GM18511 (cell line): ENCODE results near the gene ATF1.
"Not testable (repeated sequence)": the region's sequence is repeated elsewhere in the genome, so short reads cannot be mapped to it uniquely, and the experiment has no call there.

ENCODE experiments used
- ATAC-seq: cut with Tn5 transposase; IDR thresholded peaks from one replicate; pipeline ENCODE4 v1.9.1; 2021; ENCODE audit warnings: mild to moderate bottlenecking, moderate library complexity; ENCODE audit not compliant: unreplicated experiment

The ATF1 gene

DNA sequence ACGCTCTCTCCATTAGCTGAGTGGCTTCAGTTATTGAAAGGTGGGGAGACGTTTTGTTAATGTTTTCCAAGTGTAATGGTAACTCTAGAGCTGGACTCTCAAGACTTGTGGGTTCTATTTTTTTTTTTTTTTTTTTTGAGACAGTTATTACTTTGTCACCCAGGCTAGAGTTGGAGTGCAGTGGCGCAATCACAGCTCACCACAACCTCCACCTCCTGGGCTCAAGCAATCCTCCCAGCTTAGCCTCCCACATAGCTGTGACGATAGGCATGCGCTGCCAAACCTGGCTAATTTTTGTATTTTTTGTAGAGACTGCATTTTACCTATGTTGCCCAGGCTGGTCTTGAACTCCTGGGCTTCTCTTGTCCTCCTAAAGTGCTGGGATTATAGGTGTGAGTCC, 26.2 kb downstream of the ATF1 start:
- ATAC-seq = no peak

DNA sequence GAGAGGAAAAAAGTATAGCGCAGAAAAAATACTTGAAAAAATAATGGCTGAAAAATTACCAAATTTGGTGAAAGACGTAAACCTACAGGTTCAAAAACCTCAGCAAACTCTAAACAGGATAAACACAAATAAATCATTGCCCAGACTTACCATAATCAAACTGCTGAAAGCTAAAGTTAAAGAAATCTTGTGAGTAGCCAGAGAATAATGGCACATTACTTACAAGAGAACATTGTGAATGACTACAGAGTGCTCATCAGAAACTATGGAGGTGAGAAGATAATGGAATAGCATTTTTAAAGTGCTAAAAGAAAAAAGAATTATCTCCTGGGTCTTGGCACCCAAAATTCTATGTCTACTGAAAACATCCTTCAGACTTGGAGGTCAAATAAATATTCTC, 36.0 kb downstream of the ATF1 start:
- ATAC-seq = no peak

GRCh38 chr12:50803230-50803875, 39.5 kb downstream of the ATF1 start:
- no peak for ATAC-seq

GRCh38 chr12:50806176-50806575, 42.3 kb downstream of the ATF1 start:
- ATAC-seq = no peak

GRCh38 chr12:50809131-50809530, 45.2 kb downstream of the ATF1 start:
- ATAC-seq = not testable (repeated sequence)

- ATAC-seq = not testable (repeated sequence)
Measured at GRCh38 chr12:50814921-50815320, 51.0 kb downstream of the ATF1 start.

GRCh38 chr12:50820177-50820576, 56.3 kb downstream of the ATF1 start:
- no peak for ATAC-seq

DNA sequence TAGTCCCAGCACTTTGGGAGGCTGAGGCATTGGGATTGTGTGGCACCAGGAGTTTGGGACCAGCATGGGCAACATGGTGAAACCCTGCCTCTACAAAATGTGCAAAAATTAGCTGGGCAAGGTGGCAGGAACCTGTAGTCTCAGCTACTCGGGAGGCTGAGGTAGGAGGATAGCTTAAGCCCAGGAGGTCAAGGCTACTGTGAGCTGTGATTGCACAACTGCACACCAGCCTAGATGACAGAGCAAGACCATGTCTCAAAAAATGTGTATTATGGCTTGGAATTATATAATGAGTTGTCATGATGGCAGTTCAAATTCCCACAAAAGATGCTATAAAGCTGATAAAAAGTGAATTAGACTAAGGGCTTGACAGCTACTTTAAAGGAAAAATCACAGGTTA, 58.2 kb downstream of the ATF1 start:
- no peak for ATAC-seq

DNA sequence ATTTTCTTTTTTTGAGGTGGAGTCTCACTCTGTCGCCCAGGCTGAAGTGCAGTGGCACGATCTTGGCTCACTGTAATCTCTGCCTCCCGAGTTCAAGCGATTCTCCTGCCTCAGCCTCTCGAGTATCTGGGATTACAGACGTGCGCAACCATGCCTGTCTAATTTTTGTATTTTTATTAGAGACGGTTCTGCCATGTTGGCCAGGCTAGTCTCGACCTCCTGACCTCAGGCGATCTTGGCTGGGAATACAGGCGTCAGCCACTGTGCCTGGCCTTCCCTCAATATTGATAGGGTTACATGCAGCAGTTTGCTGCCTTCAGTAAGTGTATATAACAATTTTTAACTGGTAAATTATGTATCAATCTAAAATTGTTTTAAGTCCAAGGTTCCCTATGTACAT, 59.8 kb downstream of the ATF1 start:
- not testable (repeated sequence) for ATAC-seq

DNA sequence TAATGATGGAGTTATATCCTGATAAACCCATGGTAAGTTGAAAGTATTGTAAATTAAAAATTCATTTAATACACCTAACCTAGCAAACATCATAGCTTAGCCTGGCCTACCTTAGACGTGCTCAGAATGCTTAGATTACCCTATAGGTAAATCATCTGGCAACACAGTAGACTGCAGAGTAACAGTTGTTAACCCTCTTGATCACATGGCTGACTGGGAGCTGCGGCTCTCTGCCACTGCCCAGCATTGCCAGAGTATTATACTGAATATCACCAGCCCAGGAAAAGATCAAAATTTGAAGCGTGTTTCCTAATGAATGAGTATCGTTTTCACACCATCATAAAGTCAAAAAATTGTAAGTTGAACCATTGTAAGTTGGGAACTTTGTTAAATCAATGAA, 61.0 kb downstream of the ATF1 start:
- no peak for ATAC-seq

- ATAC-seq = no peak
Measured at GRCh38 chr12:50825372-50825838, 61.5 kb downstream of the ATF1 start.

- no peak for ATAC-seq
Measured at GRCh38 chr12:50828121-50828520, 64.2 kb downstream of the ATF1 start.

GRCh38 chr12:50828886-50829285, 65.0 kb downstream of the ATF1 start:
- no peak for ATAC-seq

DNA sequence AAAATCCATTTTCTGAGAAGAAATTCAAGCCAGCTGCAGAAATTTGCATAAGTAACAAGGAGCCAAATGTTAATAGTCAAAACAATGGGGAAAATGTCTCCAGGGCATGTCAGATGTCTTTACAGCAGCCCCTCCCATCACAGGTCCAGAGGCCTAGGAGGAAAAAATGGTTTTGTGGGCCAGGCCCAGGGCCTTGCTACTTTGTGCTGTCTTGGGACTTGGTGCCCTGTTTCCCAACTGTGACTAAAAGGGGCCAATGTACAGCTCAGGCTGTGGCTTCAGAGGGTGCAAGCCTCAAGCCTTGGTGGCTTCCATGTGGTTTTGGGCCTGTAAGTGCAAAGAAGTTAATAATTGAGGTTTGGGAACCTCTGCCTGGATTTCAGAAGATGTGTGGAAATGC, 69.9 kb downstream of the ATF1 start:
- not testable (repeated sequence) for ATAC-seq

- ATAC-seq = no peak
Measured at GRCh38 chr12:50839042-50839441, 75.1 kb downstream of the ATF1 start.

DNA sequence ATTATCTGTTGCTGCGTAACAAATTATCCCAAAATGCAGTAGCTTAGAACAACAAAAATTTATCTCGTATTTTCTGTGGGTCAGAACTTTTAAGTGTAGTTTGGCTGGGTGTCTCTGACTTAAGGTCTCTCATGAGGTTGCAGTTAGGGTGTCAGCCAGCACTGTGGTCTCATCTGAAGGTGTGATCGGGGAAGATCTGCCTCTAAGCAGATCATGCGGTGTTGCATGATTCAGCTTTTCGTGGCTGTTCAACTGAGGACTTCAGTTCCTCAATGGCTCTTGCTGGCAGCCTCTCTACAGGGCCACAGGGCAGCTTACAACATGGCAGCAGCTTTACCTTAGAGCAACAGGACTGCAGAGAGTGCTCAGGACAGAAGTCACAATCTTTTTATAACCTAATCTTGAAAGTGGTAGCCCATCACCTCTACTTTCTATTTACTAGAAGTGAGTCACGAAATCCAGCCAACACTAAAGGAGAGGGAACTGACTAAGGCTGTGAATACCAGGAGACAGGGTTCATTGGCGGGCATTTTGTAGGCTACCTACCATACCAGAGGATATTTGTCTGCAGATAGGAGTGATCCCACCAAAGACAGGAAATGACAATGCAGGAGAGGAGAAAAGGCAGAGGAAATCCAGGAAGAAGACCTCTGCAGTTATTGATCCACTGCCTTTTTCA, 77.0 kb downstream of the ATF1 start:
- no peak for ATAC-seq

DNA sequence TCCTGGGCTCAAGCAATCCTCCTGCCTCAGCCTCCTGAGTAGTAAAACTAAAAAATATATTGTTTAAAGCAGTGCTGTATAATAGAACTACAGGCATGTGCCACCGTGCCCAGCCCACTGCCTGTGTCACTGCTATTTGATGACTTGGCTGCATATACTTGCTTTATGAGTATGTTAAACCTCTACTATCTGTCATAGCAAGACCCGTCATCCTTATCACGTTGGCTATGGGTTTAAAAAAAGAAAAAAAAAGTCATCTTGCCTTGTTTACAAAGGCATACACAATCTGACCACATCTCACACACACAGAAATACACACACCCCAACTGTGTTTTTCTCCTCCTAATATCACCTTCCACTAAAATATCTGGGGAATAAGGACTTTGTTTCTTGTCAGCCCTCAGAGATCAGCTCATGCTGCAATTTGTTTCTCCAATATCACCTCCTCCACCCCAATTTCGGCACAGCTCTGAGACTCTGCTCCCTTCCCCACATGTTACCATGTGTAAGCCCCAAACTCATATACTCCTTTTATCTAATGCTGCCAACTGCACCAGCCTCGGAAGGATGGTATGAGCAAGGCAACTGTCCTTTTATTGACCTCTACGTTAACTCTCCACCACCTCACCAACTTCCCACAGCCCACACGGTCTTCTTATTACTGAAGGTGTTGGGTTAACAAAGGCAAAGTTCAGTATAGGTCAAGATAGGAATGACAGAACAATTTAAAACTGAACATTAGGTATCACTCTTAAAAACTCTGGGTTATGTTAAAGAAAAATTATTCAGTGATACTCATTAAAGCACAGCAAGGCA, 78.0 kb downstream of the ATF1 start:
- no peak for ATAC-seq

GRCh38 chr12:50842637-50843493, 79.0 kb downstream of the ATF1 start, which contains the start of gene TMPRSS12:
TSS of gene TMPRSS12 (plus strand) at chr12:50842926. CDS start at chr12:50842965, 39 bp downstream.
- ATAC-seq = no peak

DNA sequence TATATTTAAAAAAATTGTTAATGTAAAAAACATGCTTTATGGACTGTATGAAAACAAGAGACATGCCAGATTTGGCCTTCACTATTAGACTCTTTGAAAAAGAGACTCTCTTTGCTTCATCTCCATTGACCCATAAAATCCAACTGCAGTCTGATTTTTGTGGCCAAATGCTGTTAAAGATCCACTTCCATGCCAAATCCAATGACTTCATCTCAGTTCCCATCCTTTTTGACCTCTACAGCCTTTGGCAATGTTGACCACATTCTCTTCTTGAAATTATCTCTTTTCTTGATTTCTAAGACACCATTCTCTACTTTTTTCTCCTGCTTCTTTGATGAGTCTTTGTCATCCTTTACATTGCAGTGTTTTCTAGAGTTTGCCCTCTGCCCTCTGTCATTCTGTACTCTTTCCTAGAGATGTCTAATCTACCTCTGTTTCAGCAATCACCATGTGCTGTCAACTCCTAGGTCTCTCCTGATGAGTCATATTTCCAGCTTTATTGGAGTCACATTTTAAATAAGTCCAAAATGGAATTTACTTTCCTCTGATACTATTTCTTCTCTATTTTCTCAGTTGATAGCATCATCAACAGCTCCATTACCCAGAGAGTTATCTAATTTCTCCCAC, 81.2 kb downstream of the ATF1 start:
- ATAC-seq = no peak

- ATAC-seq = no peak
Measured at GRCh38 chr12:50848963-50849362, 85.1 kb downstream of the ATF1 start.
